RWPE1 (cell line): ENCODE results near the gene PRPH.
"Not testable (repeated sequence)": the region's sequence is repeated elsewhere in the genome, so short reads cannot be mapped to it uniquely, and the experiment has no call there.

Experiments used
- CTCF ChIA-PET: fragments of 350-600 bp; sonication (Branson Sonifier 250); formaldehyde crosslinking; extraction: SDS; loops from one replicate; lab custom pipeline; 2021; lab: Yijun Ruan, JAX
- POLR2A ChIA-PET: fragments of 400-600 bp; formaldehyde crosslinking; extraction: SDS; loops from one replicate; lab custom pipeline; 2020; ENCODE audit warnings: antibody characterized with exemption; ENCODE audit not compliant: low non-redundant PET; lab: Yijun Ruan, JAX
- DNase-seq: peaks from one replicate; pipeline ENCODE4 v3.0.0; 2012; ENCODE audit warnings: low spot score
- H3K27ac ChIP-seq: fragments of 450-650 bp; 2 replicates; pipeline ENCODE4 v1.5.1; 2017
- TF ChIP-seq, protein P1 (sequence below): fragments of 450-650 bp; conservative IDR thresholded peaks from 2 replicates; pipeline ENCODE4 v1.5.1; 2017; ENCODE audit warnings: low read depth, mild to moderate bottlenecking

Gene PRPH

DNA sequence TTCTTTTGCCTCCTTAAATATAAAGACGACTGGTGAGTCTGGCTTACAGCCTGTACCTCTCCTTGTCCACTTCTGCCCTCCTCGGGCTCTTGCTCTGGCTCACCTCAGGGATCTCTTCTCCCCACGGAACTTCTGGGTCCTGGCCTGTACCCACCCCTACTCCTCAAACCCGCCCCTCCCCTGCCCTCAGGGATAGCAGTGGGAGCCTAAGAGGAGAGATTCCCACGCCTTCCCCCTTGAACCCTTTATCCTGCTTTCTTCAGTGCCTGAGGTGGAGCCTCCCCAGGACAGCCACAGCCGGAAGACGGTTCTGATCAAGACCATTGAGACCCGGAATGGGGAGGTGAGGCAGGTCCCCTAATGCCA, 2.7 kb downstream of the PRPH start:
- POLR2A ChIA-PET, result no interaction called here
- no peak for DNase-seq
- H3K27ac ChIP-seq, result peak overlapping the region; percentile 21; the same call in 1 of the 2 replicates
- TF ChIP-seq, protein P1, sequence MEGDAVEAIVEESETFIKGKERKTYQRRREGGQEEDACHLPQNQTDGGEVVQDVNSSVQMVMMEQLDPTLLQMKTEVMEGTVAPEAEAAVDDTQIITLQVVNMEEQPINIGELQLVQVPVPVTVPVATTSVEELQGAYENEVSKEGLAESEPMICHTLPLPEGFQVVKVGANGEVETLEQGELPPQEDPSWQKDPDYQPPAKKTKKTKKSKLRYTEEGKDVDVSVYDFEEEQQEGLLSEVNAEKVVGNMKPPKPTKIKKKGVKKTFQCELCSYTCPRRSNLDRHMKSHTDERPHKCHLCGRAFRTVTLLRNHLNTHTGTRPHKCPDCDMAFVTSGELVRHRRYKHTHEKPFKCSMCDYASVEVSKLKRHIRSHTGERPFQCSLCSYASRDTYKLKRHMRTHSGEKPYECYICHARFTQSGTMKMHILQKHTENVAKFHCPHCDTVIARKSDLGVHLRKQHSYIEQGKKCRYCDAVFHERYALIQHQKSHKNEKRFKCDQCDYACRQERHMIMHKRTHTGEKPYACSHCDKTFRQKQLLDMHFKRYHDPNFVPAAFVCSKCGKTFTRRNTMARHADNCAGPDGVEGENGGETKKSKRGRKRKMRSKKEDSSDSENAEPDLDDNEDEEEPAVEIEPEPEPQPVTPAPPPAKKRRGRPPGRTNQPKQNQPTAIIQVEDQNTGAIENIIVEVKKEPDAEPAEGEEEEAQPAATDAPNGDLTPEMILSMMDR, result no peak
- CTCF ChIA-PET, result interaction anchor here (0.6 to 2.0 kb wide), 11 partner anchors 8 to 412 kb away, joined by 3 to 15 read pairs (median 4); partner anchors contain the start of gene TROAP

DNA sequence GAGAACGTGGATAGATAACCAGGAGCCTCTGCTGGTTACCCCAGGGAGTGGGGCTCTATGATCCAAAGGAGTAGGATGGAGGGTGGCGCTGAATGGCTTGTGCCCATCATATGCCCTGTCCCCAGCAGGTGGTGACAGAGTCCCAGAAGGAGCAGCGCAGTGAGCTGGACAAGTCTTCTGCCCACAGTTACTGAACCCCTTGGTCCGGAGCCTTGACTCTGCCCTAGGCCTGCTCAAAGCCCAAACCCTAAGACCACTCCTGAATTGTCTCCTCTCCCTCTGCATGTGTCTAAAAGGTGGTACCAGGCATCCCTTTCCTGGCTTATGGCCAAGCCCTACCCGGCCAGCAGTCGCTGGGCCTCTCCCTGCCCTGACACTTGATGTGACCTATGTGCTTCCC, 3.2 kb downstream of the PRPH start:
- ChIA-PET CTCF (interaction anchor here (0.6 to 1.1 kb wide), 2 partner anchors 10 to 187 kb away, joined by 3 read pairs; no protein-coding TSS in a partner anchor), POLR2A (no interaction called here)
- H3K27ac ChIP-seq, result no peak overlapping the region
- no peak for DNase-seq
- TF ChIP-seq, protein P1, result no peak

DNA sequence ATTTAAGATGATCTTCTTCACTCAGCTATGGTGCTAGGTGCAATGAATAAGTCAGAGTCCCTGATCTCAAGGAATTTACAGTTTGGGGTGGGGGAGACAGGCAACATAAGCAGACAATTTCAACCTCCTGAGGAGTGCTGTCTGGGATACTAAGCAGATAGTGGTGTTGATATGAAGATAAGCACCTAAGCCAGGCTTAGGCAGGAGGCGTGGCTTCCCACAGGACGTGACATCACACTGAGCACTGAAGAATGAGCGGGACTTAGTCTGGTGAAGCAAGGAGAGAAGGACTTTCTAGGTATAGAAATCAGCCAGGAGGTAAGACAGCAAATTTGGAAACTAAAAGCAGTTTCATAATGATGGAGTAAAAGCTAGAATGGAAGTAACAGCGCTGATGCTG, 6.8 kb downstream of the PRPH start:
- POLR2A ChIA-PET, result no interaction called here
- DNase-seq, result no peak
- TF ChIP-seq, protein P1, result no peak
- CTCF ChIA-PET, result no interaction called here
- H3K27ac ChIP-seq, result no peak overlapping the region

DNA sequence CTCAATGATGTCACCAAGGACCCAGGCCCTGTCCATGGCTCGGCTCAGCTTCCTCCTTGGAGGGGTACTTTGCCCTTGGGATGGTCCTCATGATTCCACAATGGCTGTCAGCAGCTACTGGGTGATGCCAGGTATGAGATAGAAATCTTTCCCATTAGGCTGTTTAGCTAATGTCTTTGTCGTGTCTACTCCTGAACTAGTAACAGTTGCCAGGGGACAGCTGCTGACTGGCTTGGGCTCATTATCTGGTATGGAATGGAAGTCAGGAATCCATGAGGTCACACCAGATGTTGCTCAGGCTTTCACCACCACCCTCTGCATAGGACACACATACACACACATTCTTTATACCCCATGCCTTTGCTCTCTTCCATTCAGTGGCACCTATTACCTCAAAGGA, 9.2 kb downstream of the PRPH start:
- ChIA-PET CTCF (interaction anchor here (0.9 to 1.1 kb wide), 2 partner anchors 15 to 54 kb away, joined by 3 to 4 read pairs; no protein-coding TSS in a partner anchor), POLR2A (no interaction called here)
- TF ChIP-seq, protein P1, result no peak
- H3K27ac ChIP-seq, result no peak overlapping the region
- no peak for DNase-seq

DNA sequence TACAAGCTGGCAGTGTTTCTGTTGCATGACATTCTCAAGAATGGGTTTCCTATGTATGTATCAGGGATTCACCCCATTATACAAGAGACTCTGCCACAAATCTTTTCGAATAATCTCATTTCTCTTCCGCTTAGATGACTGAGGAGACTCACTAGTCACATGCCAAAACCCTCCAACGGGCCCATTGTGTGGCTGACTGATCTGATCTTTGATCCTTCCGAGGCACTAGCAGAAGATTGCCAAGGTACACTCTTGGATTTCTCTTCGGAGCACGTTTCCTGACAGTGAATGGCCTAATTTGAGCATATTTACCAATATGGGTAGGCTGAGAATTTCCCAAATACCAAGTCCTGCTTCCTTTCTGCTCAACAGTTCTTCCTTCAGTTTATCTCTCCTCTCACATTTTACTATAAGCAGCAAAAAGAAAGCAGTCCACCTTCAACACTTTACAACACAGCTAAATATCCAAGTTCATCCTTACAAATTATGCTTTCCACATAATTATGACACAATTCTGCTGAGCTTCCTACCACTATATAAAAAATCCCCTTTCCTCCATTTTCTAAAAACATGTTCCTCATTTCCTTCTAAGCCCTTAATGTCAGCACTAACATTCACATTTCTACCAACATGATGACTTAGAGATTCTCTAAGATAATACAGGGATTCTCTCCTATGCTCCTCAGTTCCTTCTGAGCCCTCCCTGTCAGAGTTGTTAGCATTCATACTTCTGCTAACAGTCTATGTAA, 11.0 kb downstream of the PRPH start:
- TF ChIP-seq, protein P1, result no peak
- DNase-seq, result no peak
- POLR2A ChIA-PET, result interaction anchor here (0.6 to 0.8 kb wide), 2 partner anchors 16 to 17 kb away, joined by 3 to 4 read pairs; partner anchors contain the start of gene TROAP

DNA sequence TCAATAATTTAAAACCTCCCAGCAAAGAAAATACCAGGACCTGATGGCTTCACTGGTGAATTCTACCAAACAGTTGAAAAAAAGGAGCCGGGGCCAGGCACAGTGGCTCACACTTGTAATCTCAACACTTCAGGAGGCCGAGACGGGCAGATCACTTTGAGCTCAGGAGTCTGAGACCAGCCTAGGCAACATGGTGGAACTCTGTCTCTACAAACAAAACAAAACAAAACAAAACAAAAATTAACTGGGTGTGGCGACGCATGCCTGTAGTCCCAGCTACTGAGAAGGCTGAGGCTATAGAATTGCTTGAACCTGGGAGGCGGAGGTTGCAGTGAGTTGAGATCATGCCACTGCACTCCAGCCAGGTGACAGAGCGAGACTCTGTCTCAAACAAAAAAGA, 14.4 kb downstream of the PRPH start:
- no peak for DNase-seq
- no peak overlapping the region for H3K27ac ChIP-seq
- TF ChIP-seq, protein P1, result no peak
- ChIA-PET POLR2A (no interaction called here), CTCF (no interaction called here)

More for the DNA sequence above, 11.0 kb downstream of the PRPH start:
- no peak overlapping the region for H3K27ac ChIP-seq
- CTCF ChIA-PET, result interaction anchor here (0.6 to 1.2 kb wide), 3 partner anchors 9 to 29 kb away, joined by 3 to 5 read pairs (median 4); partner anchors contain the start of gene PRPH

DNA sequence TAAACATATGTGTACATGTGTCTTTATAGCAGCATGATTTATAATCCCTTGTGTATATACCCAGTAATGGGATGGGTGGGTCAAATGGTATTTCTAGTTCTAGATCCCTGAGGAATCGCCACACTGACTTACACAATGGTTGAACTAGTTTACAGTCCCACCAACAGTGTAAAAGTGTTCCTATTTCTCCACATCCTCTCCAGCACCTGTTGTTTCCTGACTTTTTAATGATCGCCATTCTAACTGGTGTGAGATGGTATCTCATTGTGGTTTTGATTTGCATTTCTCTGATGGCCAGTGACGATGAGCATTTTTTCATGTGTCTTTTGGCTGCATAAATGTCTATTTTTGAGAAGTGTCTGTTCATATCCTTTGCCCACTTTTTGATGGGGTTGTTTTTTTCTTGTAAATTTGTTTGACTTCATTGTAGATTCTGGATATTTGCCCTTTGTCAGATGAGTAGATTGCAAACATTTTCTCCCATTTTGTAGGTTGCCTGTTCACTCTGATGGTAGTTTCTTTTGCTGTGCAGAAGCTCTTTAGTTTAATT, 15.6 kb downstream of the PRPH start:
- H3K27ac ChIP-seq, DNase-seq, CTCF ChIA-PET, POLR2A ChIA-PET: not testable (repeated sequence)
